Measurements from ENCODE around the gene CGREF1.
"Not testable (repeated sequence)": the region's sequence is repeated elsewhere in the genome, so short reads cannot be mapped to it uniquely, and the experiment has no call there.

The CGREF1 gene

DNA sequence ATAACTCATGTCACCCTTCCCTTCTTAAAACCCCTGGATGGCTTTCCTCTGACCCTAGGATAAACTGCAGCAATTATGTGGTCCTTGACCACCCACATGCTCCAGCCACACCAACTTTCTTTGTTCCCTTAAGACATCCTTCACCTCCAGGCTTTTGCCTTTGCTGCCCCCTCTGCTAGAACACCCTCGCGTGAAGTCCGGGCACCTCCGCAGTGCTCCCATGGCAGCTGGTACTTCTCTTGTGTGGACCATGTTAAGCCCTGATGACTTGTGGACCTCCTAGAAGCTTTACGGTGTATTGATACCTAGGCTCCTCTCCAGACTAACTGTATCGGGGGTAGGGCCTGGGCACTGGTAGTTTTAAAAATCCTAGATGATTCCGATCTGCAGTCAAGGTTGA lies 3.9 kb upstream of the CGREF1 start:
- TF ChIP-seq, protein P1, sequence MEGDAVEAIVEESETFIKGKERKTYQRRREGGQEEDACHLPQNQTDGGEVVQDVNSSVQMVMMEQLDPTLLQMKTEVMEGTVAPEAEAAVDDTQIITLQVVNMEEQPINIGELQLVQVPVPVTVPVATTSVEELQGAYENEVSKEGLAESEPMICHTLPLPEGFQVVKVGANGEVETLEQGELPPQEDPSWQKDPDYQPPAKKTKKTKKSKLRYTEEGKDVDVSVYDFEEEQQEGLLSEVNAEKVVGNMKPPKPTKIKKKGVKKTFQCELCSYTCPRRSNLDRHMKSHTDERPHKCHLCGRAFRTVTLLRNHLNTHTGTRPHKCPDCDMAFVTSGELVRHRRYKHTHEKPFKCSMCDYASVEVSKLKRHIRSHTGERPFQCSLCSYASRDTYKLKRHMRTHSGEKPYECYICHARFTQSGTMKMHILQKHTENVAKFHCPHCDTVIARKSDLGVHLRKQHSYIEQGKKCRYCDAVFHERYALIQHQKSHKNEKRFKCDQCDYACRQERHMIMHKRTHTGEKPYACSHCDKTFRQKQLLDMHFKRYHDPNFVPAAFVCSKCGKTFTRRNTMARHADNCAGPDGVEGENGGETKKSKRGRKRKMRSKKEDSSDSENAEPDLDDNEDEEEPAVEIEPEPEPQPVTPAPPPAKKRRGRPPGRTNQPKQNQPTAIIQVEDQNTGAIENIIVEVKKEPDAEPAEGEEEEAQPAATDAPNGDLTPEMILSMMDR (IDR thresholded peaks at IDR 0.05; ENCODE audit: extremely low read depth, missing control alignments) = no peak

DNA sequence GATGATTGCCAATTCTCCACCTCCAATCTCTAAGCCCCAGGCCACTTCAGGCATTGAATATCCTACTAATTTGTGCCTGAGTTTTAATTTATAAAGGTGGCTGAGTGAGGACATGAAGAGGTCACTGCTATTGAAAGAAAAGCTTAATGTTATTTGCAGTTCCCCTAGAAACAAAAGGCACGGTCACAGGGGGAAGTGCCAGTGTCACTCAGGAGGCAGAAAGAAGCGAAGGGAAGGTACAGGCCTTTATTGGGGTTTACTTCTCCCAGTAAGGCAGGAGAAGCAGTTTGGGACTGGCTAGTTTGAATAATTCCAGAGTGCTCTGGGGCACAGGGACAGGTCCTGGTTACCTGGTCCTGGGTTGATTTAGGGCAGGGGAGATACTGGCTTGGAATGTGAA lies 3.0 kb upstream of the CGREF1 start:
- DNase-seq (ENCODE audit: low spot score) = no peak
- TF ChIP-seq, protein P1 (IDR thresholded peaks at IDR 0.05; ENCODE audit: extremely low read depth, missing control alignments) = no peak

More for the DNA sequence above, 3.9 kb upstream of the CGREF1 start:
- no peak for DNase-seq (ENCODE audit: low spot score)

DNA sequence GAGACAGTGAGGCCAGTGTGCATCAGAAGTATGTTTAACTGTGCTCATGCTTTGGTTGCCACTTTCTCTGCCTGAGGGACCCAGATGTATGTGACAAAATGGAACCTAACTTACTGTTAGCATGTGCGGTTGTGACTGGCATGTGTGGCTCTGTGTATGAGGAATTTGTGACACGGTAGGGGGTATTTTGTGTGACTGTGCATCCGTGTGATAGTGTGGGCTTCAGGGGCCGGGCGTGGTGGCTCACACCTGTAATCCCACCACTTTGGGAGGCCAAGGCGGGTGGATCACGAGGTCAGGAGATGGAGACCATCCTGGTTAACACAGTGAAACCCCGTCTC lies 372 bp upstream of the CGREF1 start:
- not testable (repeated sequence) for DNase-seq (ENCODE audit: low spot score)

DNA sequence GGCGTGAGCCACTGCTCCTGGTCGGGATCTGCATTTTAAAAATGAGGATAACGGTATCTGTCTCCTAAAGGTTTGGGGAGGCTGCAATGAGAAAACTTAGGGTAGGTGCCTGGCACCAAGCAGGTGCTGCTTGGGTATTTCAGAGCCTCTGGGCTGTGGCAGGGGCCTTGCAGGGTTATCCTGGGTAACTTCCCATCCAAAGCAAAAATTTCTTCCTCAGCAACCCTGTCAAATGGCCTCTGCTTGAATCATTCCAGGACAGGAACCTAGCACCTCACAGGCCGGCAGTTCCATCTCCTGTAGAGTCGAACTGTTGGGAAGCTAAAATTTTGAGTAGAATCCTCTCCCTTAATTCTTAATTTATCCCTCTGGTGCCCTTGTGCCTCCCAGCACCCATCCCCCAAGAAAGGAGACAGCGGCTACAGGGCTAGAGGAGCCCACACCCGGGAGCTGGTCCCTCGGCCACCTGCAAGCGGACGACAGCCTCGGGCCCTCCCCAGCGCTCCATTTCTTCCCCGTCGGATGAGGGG lies 868 bp downstream of the CGREF1 start:
- TF ChIP-seq, protein P1 (IDR thresholded peaks at IDR 0.05; ENCODE audit: extremely low read depth, missing control alignments) = no peak
- DNase-seq (ENCODE audit: low spot score) = no peak

DNA sequence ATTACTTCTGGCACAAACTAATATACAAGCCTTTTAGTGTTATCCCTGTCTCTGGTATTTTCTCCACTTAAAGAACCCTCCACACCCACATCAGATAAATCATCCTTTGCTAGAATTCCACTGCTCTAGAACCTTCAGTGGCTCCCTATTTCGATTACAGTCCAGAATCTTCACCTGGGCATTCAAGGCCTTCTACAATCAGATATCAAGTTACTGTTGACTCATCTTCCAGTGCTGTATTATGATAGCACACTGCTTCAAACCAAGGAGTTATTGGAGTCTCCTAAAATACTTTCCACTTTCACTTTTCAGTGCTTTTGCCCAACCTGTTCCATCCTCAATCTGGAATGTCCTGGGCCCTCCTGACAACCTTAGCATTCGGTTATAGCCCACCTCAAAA lies 3.4 kb downstream of the CGREF1 start:
- TF ChIP-seq, protein P1 (IDR thresholded peaks at IDR 0.05; ENCODE audit: extremely low read depth, missing control alignments) = no peak
- DNase-seq (ENCODE audit: low spot score) = no peak

DNA sequence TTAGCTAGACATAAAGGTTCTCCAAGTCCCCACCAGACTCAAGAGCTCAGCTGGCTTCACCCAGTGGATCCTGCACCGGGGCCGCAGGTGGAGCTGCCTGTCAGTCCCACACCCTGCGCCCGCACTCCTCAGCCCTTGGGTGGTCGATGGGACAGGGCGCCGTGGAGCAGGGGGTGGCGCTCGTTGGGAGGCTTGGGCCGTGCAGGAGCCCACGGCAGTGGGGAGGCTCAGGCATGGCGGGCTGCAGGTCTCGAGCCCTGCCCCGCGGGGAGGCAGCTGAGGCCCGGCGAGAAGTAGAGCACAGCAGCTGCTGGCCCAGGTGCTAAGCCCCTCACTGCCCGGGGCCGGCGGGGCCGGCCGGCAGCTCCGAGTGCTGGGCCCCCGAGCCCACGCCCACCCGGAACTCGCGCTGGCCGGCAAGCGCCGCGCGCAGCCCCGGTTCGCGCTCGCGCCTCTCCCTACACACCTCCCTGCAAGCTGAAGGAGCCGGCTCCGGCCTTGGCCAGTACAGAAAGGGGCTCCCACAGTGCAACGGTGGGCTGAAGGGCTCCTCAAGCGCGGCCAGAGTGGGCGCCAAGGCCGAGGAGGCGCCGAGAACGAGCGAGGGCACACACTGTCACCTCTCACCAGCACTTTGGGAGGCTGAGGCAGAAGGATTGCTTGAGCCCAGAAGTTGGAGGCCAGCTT lies 7.4 kb downstream of the CGREF1 start:
- not testable (repeated sequence) for DNase-seq (ENCODE audit: low spot score)

DNA sequence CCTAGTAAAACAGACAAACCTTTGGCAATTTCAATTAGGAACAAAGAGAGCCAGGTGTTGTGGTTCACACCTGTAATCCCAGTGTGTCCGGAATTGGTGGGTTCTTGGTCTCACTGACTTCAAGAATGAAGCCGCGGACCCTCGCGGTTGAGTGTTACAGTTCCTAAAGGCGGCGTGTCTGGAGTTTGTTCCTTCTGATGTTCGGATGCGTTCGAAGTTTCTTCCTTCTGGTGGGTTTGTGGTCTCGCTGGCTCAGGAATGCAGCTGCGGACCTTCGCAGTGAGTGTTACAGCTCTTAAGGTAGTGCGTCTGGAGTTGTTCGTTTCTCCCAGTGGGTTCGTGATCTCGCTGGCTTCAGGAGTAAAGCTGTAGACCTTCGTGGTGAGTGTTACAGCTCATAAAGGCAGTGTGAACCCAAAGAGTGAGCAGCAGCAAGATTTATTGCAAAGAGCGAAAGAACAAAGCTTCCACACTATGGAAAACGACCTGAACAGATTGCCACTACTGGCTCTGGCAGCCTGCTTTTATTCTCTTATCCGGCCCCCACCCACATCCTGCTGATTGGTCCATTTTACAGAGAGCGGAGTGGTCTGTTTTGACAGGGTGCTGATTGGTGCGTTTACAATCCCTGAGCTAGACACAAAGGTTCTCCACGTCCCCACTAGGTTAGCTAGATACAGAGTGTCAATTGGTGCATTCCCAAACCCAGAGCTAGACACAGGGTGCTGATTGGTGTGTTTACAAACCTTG lies 8.2 kb downstream of the CGREF1 start:
- not testable (repeated sequence) for DNase-seq (ENCODE audit: low spot score)

DNA sequence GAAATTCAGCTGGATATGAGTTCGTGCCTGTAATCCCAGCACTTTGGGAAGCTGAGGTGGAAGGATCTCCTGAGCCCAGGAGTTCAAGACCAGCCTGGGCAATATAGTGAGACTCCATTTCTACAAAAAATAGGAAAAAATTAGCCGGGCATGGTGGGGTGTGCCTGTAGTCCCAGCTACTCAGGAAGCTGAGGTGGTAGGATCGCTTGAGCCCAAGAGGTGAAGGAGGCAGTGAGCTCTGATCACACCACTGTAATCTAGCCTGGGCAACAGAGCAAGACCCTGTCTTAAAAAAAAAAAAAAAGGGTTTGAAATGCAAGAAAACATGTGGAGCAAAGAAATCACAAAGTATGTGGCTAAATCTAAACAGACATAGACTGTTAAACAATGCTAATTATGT lies 9.8 kb downstream of the CGREF1 start:
- DNase-seq (ENCODE audit: low spot score) = no peak
- TF ChIP-seq, protein P1 (IDR thresholded peaks at IDR 0.05; ENCODE audit: extremely low read depth, missing control alignments) = no peak

DNA sequence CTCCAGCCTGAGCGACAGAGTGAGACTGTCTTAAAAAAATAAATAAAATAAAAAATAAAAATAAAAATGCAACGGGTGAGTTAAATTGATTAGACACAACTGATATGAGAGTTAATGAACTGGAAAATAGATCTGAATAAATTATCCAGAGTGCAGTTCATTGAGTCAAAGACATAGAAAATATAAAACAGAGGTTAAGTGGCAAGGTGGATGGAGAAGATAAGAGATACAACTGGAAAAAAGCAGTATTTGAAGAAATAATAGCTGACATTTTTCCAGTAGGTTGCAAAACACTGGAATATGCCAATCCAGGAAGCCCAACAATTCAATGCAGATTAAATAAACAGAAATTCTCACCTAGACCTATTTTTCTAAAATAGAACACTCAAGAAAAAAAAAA lies 10.7 kb downstream of the CGREF1 start:
- DNase-seq (ENCODE audit: low spot score) = no peak
- TF ChIP-seq, protein P1 (IDR thresholded peaks at IDR 0.05; ENCODE audit: extremely low read depth, missing control alignments) = no peak
